ENCODE measurements around the gene ANGPTL2.
"Not testable (repeated sequence)": the region's sequence is repeated elsewhere in the genome, so short reads cannot be mapped to it uniquely, and the experiment has no call there.

Gene ANGPTL2

DNA sequence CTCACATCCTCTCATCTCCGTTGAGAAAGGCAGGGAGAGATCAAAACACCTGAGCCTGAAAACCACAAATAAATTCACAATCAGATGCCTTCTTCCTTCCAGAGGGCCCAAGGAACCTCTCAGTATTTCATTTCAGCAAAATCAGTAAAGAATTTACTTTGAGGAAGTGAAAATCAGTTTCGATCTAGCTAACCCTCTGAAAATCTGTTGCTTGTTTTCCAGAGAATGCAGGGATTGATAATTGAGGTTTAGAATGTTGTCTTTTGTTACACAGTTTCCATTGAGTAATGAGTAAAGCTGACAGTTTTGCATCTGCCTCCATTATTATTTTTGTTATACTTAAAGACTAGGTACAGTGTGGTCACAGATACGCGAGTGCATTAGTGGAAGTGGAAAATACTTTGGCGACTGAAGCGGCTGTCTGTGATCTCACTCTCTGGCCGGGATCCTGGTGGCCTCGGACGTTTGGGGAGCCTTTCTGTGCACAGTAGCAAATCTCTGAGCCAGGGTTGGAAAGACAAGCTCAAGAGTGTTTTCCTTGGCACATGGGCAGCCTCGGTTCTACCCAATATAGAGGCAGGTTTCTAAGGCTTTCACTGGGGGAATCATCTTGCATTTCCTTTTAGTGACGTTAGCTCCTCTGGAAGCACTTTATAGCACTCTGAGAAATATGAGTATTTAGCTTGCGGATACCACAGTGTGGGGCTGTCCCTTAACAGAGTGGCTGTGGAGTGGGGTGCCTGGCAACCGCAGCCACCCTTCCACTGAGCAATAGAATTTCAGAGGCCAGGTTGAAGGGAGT is 32.2 kb upstream of the ANGPTL2 start:
- no peak for DNase-seq

DNA sequence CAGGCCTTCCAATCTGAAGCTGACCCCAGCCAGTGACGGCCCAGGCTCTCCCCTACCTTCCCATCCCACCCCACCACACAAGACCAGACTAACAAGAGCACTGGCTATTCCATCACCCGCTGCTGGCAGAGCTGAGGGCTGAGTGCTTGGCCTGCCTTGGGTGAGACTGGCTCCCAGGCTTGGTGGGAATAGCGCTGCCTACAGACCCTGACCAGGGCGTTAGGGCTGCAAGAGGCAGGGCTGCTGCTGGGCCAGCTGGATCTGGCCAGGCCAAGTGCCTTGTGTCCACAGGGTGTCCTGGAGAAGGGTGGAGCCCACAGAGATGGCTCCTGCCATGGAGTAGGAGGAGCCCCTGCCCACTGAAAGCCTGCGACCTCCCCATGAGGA is 31.6 kb upstream of the ANGPTL2 start:
- DNase-seq: no peak

DNA sequence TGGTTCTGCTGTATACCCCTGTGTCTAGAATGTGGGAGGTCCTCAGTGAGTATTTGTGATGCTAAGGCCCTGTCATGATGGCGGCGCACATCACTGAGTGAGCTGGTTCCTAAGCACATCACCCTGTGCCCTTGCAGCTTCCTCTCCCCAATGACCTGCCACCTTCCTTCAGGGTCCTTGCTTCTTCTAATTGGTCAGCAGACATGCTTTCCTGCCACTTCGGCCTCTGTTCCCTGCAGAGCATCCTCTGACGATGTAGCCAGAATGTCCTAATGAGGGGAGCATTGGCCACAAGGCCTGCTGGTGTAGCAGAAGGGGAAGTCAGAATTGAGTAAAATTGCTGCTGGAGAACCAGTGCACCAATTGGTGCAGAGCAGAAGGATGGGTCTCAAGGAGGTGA is 31.1 kb upstream of the ANGPTL2 start:
- DNase-seq: no peak

DNA sequence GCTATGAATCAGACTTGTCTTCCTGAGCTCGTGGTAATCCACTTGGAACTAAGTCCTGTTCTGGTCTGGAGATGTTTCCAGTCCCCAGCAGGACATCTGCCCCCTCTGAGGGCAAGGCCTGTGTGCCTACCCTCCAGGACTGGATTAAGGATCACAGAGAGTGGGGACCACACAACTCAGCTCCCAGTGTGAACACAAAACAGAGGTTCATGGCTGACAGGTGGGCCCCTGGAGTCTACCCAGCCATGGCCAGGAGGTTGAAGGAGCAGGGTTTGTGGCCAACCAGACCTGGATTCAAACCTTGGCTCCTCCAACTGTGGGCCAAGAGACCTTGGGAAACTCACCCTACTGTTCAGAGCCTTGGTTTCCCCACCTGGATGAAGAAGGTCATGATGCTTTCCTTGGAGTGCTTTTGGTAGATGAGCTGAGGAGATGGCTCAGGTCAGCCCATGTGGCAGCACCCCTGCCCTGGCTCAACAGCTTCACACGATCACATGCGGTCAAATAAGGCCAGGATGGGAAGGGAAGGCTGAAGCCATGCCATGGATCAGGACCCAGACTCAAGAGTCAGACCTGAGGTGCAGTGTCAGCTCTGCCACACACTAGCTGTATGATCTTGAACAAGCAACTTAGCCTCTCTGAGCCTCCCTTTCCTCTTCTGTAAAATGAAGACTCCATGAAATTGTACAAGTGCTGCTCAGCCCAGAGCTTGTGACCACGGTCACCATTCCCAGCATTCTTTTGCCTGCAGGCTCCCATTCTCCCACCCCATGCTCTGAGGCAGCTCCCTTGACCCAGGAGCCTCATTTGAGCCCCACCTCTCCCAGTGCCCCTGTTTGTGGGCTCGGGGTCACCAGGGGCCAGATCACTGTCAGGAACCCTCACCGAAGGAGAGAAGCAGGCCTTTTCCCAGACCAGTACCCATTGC is 27.3 kb upstream of the ANGPTL2 start:
- DNase-seq: no peak

DNA sequence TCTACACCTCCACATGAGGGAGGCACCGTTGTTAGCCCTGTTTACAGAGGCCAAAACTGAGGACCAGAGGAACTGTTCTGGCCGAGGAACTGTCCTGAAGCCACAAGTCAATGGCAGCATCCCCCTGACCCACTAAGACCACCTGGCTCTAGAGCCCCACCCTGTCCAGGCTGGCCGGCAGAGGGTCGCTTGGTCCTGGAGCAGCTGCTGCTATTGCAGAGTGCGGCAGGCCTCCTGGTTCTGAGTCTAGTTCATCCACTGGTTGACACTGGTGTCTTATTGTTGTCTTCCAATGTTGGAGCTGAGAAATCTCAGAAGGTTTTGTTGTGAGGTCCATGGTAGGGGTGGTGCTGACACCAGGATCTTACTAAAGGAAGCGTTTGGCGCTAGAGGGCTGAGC is 26.6 kb upstream of the ANGPTL2 start:
- no peak for DNase-seq

DNA sequence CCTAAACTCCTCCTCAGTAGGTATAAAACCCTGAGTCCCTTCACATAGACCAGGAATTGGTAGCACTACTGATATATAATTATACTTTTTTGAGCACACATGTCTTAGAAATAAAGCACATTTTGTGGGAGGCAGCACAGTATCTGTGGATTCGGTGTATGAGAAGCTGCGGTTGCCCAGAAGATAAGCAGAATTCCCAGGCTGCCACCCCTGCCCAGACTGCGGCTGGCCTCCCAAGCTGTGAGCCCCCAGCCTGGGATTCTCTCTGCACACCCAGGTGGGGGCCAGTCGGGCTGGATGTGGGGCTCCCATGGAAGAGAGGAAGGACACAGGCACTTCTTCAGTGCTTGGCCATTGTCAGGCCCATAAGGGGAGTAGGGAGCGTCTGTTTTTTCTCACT is 25.6 kb upstream of the ANGPTL2 start:
- DNase-seq: no peak

DNA sequence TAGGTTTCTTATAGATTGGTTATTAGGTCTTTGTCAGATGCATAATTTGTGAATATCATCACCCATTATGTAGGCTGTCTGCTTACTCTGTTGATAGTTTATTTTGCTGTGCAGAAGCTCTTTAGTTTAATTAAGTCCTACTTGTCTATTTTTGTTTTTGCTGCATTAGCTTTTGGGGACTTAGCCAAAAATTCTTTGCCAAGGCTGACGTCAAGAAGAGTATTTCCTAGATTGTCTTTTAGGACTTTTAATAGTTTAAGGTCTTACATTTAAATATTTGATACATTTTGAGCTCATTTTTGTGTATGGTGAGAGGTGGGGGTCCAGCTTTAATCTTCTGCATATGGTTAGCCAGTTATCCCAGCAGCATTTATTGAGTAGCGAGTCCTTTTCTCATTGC is 24.8 kb upstream of the ANGPTL2 start:
- no peak for DNase-seq

DNA sequence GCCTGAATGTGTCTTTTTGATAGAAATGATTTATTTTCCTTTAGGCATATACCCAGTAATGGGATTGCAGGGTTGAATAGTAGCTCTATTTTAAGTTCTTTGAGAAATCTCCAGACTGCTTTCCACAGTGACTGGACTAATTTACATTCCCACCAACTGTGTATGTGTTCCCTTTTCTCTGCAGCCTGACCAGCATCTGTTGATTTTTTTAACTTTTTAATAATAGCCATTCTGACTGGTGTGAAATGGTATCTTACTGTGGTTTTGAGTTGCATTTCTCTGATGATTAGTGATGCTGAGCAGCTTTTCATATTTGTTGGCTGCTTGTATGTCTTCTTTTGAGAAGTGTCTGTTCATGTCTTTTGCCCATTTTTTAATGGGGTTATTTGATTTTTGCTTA is 24.4 kb upstream of the ANGPTL2 start:
- DNase-seq: not testable (repeated sequence)

DNA sequence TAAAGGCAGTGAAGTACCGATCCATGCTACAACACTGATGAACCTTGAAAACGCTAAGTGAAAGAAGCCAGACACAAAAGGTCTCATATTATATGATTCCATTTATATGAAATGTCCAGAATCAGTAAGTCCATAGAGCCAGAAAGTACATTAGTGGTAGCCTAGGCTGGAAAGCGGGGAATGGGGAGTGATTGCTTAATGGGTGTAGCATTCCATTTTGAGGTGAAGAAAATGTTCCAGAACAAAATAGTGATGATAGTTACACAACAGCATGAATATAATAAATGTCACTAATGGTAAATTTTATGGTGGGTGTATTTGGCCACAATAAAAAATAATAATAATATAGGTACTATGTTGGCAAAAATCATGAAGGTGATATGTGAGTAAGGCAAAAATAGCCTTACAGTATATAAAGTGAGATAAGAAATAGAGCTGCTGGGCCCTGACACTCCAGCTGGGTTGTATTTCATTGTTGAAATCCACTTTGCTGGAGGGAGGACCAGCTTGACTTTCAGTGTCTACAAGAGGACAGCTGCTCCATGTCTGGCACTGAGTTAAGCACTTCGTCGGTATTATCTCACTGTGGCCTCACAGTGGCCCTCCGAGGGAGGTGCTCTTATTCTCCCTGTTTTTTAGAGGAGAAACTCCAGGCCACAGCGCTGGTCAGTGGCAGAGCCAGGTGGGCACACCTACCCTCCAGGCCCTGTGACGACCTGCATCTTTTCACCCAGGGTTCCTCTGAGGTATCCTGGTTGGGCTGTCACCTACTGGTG is 22.4 kb upstream of the ANGPTL2 start:
- no peak for DNase-seq

DNA sequence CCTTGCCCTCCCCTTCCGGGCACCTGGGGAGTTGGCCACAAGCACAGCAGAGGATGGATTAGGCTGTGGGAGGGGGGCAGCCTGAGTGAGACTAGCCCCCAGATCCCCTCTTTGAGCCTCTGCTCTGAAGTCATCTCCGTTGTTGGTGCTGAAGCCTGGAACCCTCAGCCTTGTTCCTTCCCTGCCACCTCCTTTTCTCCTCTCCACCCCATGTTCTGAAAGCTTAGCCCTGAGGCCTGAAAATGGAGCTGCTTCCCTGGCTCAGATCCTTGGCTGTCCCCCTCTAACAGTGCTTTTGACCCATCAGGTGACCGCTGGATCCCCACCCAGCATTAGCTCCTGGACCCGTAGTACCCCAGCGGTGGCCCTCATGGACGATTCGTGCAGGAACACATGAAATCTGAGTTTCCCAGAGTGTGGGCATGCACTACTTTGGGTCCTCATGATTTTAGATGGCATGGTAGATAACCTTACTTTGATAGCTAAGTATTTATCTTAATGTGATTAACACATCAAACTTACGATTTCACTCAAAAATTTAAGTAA is 21.6 kb upstream of the ANGPTL2 start:
- no peak for DNase-seq

DNA sequence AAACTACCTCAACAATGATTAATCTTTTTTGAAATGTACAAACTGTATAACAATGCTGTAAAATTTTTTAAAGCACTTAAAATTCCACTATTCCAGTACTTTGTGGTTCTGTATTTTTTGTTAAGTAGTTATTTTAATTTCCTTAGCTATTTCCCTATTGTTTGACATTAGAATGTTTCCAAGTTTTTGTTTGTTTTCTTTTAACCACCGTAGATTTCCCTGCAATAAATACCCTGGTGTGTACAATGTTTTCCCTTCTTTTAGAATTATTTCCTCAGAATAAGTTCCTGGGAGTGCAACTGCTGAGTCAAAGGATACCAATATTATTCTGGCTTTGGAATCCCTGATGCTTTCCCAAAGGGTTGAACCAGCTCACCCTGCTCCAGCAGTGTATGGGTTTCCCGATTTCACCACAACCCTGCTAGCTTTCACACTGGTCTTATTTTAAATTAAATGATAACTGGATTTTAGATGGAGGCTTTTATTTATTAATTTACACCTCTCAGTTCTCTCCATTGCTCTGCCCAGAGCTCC is 20.6 kb upstream of the ANGPTL2 start:
- no peak for DNase-seq

DNA sequence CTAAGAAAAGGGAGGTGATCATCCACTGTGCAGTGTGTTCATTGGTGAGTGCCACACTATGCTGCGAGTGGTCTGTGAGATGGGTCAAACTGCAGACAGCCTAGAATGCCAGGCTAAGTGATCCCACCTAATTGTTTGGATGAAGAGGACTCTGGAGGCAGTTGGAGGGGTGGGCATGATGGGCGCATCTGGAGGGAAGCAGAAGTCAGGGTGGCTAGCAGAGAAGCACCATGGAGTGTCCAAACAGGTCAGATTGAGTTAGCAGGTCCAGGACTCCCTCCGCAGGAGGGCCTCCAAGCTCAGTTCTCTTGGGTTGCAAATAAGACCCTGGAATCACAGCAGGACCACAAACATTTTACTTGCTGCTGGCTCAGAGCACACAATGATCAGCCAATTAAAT is 19.9 kb upstream of the ANGPTL2 start:
- no peak for DNase-seq

DNA sequence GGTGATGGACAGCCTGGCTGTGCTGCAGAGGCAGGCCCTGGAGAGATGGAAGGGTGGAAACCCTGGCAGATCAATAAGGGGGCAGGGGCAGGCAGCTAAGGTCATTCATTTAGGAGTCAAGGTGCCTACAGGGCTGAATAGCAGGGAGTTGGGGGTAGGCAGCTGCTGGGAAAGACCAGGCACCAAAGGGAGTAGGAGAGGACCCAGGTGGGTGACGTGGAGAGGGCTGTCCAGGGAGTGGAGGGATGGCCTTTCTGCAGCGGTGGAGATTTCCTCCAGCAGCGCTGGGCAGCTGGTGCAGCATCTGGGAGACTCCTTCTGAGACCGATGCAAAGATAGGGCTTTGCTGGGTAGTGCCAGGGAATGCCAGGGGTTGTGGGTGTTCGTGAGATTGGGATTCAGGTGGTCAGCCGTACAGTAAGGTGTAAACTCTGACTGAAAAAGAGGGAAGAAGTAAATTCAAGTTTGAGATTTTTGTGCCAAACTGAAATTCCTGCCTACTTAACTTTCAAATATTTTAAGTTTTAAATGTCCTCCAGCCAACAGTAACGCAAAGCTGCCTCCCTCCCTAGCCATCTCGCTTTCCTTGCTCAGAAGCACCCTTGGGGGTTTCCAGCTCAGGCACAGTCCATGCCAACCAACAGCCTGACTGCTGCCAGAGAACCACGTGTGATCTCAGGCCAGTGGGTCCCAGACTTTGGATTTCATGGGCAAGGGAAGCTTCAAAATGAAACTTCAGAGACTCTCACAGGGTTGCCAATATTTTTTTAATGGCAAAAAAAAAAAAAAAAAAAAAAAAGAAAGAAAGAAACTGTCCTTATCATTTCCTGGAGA is 18.6 kb upstream of the ANGPTL2 start:
- no peak for DNase-seq

DNA sequence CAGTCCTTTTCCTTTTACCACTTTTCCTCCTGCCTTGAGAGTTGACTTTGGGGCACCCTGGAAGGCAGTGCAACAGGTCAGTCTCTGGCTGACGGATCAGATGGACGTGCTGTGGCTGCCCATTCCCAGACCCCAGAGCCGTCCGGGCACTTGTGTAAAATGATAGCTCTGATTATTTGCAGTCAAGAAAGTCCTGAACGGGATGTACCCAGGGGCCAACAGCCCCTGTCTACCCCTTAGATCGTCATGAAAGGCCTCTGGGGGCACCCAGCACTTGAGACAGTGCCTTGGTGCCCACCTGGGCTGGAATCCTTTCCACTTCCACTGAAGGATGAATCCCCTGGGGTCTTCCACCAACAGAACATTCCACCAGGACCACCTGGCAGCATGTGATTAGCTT is 17.7 kb upstream of the ANGPTL2 start:
- DNase-seq: no peak

DNA sequence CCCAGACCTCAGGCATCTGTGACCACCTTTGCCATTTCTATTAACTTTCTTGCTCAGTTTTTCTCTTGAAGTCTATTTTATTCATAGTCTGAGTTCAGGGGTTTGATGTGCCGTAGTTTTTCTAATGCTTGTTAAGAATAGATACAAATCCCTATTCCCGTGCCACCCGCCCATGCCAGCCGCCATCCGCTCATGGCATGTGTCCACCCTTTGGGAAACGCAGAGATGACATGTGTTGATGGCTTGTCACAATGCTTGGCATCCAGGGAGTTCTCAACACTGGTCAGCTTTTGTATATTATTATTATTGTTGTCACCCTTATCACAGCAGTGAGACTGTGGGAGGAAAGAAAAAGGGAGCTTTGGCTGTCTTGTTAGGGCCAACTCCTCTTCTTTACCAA is 17.3 kb upstream of the ANGPTL2 start:
- DNase-seq: no peak

DNA sequence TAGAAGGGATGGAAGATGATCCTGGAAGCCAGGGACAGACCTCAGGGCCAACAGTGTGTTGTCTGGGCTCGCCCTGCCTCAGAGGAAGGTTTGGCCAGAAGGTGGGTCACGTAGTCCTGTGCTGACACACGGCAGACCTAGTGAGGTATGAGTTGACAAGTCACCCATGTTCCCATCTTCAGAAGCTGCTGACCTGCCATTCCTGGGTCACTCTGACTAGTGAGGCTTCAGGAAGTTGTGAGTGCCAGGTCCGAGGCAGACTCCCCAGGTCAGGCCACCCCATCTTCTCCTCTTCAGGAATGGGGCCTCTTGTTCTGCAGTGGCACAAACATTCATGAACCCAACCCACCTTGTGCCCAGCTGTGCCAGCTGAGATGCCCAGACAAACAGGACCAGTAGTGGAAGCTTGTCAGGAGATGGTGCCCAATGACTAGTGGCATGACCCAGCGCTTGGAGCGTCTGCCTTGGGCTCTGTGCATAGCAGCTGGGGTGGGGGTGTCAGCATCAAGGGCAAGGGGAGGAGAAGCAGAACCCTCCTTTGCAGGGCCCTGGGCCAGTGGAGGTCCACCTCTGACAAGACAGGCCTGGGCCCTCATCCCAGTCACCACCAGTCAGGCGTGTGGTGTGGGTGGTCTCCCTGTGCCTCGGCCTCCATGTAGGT is 16.8 kb upstream of the ANGPTL2 start:
- DNase-seq: no peak

DNA sequence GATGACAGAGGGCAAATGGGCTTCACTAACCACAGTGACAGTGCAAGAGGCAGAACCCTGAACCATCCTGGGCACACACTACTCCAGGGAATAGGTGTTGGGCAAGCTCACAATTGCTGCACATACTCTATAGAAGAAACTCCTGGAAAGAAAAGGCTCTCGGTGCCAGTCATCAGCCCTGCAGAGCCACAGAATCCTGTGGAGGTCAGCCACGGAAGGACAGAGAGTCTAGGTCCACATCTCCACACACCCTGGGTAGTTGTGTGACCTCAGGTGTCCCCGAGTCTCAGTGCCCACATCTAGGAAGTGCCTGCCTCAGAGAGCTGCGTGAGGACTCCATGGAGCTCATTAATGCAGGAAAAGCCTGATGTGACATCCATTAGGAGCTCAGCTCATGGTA is 16.0 kb upstream of the ANGPTL2 start:
- DNase-seq: no peak

DNA sequence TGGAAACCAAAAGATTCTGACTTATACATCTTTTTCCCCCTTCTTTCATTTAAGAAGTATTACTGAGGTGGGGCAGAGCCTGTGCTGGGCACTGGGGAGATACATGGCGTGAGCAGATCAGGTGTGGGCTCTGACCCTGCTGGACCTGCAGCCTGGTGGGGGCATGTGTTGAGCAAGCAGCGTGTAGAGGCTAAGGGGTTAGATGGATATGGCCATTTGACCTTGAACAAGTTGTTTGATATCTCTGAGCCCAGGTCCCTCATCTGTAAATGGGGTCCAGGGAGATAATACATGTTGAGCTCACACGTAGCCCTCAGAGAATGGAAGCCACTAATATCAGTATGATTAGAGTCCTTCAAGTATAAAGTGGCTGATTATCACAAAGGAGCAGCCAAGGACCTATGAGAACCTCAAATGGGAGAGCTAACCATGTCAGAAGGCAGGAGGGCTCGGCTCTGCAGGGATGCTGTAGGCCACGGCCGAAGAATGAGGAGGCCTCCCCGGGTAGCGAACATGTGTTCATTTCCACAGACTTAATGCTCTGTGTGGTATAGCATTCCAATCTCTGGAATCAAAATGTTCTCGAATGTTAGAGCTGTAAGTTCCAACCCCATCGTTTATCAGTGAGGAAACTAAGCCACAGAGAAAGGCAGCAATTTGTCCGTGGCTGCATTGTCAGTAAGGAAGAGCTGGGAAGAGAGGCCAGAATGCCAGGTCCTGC is 15.4 kb upstream of the ANGPTL2 start:
- no peak for DNase-seq

DNA sequence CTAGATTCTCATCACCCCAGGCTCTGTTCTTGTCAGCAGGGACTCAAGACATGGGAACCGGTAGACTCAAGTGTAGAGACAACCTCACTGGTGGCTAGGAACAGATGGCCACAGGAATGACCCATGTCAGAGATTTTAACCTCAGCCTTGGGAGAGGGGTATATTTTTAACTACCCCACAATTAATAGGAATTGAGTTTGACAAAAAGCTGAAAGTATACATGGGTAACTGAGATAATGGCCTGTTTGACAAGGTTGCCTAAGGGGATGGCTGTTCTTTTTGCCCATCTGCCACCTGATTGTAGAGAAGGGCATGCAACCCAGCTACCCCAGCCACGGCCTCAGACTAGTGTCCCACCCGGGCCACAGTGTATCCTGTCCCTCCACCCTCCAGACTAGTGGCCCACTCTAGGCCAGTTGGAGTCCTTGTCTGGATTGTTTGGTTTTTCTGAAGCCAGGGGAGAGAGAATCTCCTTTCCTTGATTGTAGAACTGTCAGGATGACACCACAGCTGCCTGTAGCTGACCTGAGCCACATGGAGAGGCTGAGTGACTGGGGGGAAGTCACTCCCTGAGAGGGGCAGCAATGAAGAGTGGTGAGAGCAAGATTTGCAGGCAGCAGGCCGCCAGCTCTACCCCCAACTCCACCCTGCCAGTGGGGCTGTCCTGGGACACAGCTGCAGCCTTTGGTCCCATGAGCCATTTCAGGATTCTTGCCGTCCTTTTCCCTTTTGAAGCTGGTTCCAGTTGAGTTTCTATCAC is 14.6 kb upstream of the ANGPTL2 start:
- DNase-seq: no peak
